Measurements from ENCODE around the gene GPC5. TPM values are rescaled to one million over a fixed set of nuclear protein-coding genes. Genes with fewer than 3 reads are reported as not detected.

GPC5 gene
- total and polyA plus RNA-seq, 2 donors: 0.25 to 0.28 TPM

DNA sequence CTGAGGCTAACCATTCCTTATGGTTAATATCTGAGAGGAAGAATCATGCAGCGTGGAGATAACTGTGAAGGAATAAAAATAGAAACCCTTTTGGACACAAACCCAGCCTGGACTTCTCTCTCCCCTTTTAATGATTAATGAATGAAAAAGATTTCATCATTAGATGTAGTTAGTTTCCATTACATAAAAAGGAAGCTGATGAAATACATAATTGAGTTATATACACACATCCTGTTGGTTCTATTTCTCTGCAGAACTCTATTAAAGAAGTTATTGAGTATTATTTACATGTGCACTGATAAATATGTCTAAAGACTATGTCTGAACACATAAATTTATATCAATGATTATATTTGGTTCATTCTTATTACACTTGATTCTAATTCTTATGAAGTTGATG lies 465.3 kb downstream of the GPC5 start:
- H3K9me3 ChIP-seq (ENCODE audit: control insufficient read depth in 2 of 2, insufficient read depth in 1 of 2, low read length in 1 of 2): no peaks in the 10 kb centered on the region
- no peaks in the 10 kb centered on the region for H3K36me3 ChIP-seq (ENCODE audit: control insufficient read depth in 2 of 2, insufficient read depth in 2 of 2, low read length in 1 of 2)
- no peaks in the 10 kb centered on the region for H3K4me1 ChIP-seq (ENCODE audit: control insufficient read depth in 2 of 2, insufficient read depth in 2 of 2, low read length in 2 of 2)
- WGBS: 91% methylated on average over 1 of the region's 1 CpG
- DNase-seq (ENCODE audit: low read depth in 6 of 9, low spot score in 9 of 9): no peak
- H3K27me3 ChIP-seq (ENCODE audit: control insufficient read depth in 2 of 2, insufficient read depth in 1 of 2, low read length in 1 of 2): no peaks in the 10 kb centered on the region
- no peak overlapping the region for H3K27ac ChIP-seq (ENCODE audit: low read depth in 1 of 2, low read length in 1 of 2)
- H3K4me3 ChIP-seq (ENCODE audit: low read length in 2 of 2): no peak overlapping the region

DNA sequence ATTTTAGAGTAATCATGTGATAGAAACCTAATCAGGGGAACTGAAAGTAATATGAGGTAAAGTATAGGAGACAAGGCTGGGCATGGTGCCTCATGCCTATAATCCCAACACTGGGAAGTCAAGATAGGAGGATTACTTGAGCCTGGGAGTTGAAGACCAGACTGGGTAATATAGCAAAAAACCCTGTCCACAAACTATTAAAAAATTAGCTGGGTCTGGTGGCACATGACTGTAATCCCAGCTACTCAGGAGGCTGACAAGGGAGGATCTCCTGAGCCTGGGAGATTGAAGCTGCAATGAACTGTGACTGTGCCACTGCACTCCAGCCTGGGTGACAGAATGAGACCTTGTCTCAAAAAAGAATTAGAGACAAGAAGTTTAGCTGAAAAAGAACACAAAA lies 469.9 kb downstream of the GPC5 start:
- Histone ChIP-seq H3K27ac (ENCODE audit: low read depth in 1 of 2, low read length in 1 of 2) (no peak overlapping the region), H3K4me3 (ENCODE audit: low read length in 2 of 2) (no peak overlapping the region), H3K9me3 (ENCODE audit: control insufficient read depth in 2 of 2, insufficient read depth in 1 of 2, low read length in 1 of 2) (no peaks in the 10 kb centered on the region), H3K4me1 (ENCODE audit: control insufficient read depth in 2 of 2, insufficient read depth in 2 of 2, low read length in 2 of 2) (no peaks in the 10 kb centered on the region), H3K27me3 (ENCODE audit: control insufficient read depth in 2 of 2, insufficient read depth in 1 of 2, low read length in 1 of 2) (no peaks in the 10 kb centered on the region), H3K36me3 (ENCODE audit: control insufficient read depth in 2 of 2, insufficient read depth in 2 of 2, low read length in 1 of 2) (no peaks in the 10 kb centered on the region)
- no peak for DNase-seq (ENCODE audit: low read depth in 6 of 9, low spot score in 9 of 9)

DNA sequence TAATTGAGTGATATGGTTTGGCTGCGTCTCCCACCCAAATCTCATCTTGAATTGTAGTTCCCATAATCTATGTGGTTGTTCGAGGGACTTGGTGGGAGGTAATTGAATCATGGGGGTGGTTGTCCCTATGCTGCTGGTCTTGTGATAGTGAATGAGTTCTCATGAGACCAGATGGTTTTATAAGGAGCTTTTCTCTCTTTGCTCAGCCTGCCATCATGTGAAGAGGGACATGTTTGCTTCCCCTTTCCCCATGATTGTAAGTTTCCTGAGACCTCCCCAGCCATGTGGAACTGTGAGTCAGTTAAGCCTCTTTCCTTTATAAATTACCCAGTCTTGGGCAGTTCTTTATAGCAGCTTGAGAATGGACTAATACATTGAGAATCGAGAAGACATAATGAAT lies 480.1 kb downstream of the GPC5 start:
- DNase-seq (ENCODE audit: low read depth in 6 of 9, low spot score in 9 of 9): no peak
- no peaks in the 10 kb centered on the region for H3K9me3 ChIP-seq (ENCODE audit: control insufficient read depth in 2 of 2, insufficient read depth in 1 of 2, low read length in 1 of 2)
- H3K4me1 ChIP-seq (ENCODE audit: control insufficient read depth in 2 of 2, insufficient read depth in 2 of 2, low read length in 2 of 2): no peaks in the 10 kb centered on the region
- H3K27me3 ChIP-seq (ENCODE audit: control insufficient read depth in 2 of 2, insufficient read depth in 1 of 2, low read length in 1 of 2): no peaks in the 10 kb centered on the region
- no peak overlapping the region for H3K27ac ChIP-seq (ENCODE audit: low read depth in 1 of 2, low read length in 1 of 2)
- no peak overlapping the region for H3K4me3 ChIP-seq (ENCODE audit: low read length in 2 of 2)
- WGBS: 91% methylated on average over 3 of the region's 3 CpGs
- H3K36me3 ChIP-seq (ENCODE audit: control insufficient read depth in 2 of 2, insufficient read depth in 2 of 2, low read length in 1 of 2): no peaks in the 10 kb centered on the region

DNA sequence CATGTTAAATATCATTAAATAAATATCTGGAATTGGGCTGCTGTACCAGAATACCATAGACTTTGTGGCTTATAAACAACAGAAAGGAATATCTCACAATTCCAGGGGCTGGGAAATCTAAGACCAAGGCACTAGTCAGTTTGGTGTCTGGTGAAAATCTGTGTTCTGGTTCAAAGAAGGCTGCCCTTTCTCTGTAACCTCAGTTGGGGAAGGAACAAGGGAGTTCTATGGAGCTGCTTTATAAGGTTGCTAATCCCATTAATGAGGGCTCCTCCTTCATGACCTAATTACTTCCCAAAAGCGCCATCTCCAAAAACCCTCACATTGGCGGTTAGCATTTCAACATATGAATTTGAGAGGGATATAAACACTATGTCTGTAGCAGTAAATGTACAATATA lies 480.9 kb downstream of the GPC5 start:
- no peaks in the 10 kb centered on the region for H3K9me3 ChIP-seq (ENCODE audit: control insufficient read depth in 2 of 2, insufficient read depth in 1 of 2, low read length in 1 of 2)
- H3K4me1 ChIP-seq (ENCODE audit: control insufficient read depth in 2 of 2, insufficient read depth in 2 of 2, low read length in 2 of 2): no peaks in the 10 kb centered on the region
- H3K27me3 ChIP-seq (ENCODE audit: control insufficient read depth in 2 of 2, insufficient read depth in 1 of 2, low read length in 1 of 2): no peaks in the 10 kb centered on the region
- DNase-seq (ENCODE audit: low read depth in 6 of 9, low spot score in 9 of 9): no peak
- WGBS: 97% methylated on average over 2 of the region's 2 CpGs
- H3K36me3 ChIP-seq (ENCODE audit: control insufficient read depth in 2 of 2, insufficient read depth in 2 of 2, low read length in 1 of 2): no peaks in the 10 kb centered on the region
- no peak overlapping the region for H3K27ac ChIP-seq (ENCODE audit: low read depth in 1 of 2, low read length in 1 of 2)
- no peak overlapping the region for H3K4me3 ChIP-seq (ENCODE audit: low read length in 2 of 2)

DNA sequence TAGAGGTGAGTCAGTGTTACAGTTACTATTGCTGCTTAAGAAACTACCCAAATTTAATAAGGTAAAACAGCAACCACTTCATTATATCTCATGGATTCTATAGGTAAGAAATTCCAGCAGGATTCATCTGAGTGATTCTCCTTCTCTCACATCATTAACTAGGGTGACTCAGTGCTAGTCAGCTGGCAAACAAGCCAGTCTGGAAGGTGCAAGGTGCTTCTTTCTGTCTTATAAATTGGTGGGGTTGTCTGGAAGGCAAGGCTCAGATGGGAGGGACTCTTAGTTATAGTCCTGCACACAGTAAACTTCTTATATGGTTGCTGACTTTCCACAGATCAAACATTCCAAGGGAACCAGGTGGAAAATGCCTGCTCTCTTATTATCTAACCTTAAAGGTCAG lies 484.5 kb downstream of the GPC5 start:
- no peaks in the 10 kb centered on the region for H3K27me3 ChIP-seq (ENCODE audit: control insufficient read depth in 2 of 2, insufficient read depth in 1 of 2, low read length in 1 of 2)
- no peak overlapping the region for H3K4me3 ChIP-seq (ENCODE audit: low read length in 2 of 2)
- no peak for DNase-seq (ENCODE audit: low read depth in 6 of 9, low spot score in 9 of 9)
- no peaks in the 10 kb centered on the region for H3K4me1 ChIP-seq (ENCODE audit: control insufficient read depth in 2 of 2, insufficient read depth in 2 of 2, low read length in 2 of 2)
- no peak overlapping the region for H3K27ac ChIP-seq (ENCODE audit: low read depth in 1 of 2, low read length in 1 of 2)
- no peaks in the 10 kb centered on the region for H3K9me3 ChIP-seq (ENCODE audit: control insufficient read depth in 2 of 2, insufficient read depth in 1 of 2, low read length in 1 of 2)
- H3K36me3 ChIP-seq (ENCODE audit: control insufficient read depth in 2 of 2, insufficient read depth in 2 of 2, low read length in 1 of 2): no peaks in the 10 kb centered on the region

DNA sequence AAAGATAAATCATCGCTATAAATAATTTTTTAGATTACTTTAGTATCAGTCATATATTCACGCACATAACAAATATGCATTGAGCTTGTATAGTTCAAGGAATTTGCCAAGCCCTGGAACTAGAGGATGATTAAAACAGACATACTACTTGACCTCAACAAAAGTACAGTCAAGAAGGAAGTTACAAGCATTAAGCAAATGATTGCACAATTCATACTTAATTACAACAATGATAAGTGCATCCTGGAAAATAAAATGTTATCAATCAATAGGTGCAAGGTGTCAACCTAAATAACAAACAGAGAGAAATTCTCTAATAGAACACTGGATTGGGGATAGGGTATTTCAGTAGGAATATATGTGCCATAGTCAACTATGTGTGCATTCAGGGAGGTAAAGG lies 491.2 kb downstream of the GPC5 start:
- no peak overlapping the region for H3K4me3 ChIP-seq (ENCODE audit: low read length in 2 of 2)
- no peaks in the 10 kb centered on the region for H3K27me3 ChIP-seq (ENCODE audit: control insufficient read depth in 2 of 2, insufficient read depth in 1 of 2, low read length in 1 of 2)
- no peaks in the 10 kb centered on the region for H3K9me3 ChIP-seq (ENCODE audit: control insufficient read depth in 2 of 2, insufficient read depth in 1 of 2, low read length in 1 of 2)
- DNase-seq (ENCODE audit: low read depth in 6 of 9, low spot score in 9 of 9): no peak
- no peaks in the 10 kb centered on the region for H3K36me3 ChIP-seq (ENCODE audit: control insufficient read depth in 2 of 2, insufficient read depth in 2 of 2, low read length in 1 of 2)
- H3K27ac ChIP-seq (ENCODE audit: low read depth in 1 of 2, low read length in 1 of 2): no peak overlapping the region
- over 99% methylated on average over 2 of the region's 2 CpGs for WGBS
- no peaks in the 10 kb centered on the region for H3K4me1 ChIP-seq (ENCODE audit: control insufficient read depth in 2 of 2, insufficient read depth in 2 of 2, low read length in 2 of 2)

DNA sequence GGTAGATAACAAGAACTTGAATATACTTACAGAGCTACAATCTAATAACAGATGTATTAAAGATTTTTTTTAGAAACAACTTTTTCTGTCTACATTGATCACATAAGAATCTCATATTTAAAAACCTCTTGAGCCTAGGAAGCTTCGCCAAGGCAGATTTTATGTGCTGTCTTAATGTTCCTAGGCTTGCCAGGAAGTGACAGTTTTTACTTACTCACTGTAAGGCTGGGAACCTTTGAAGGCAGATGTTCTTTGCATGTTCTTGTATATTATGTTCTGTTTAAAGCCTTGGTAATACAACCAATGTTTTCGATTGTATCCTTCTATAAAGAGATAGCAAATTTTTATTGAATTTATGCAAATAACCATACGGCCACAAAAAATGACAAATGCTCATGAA lies 492.7 kb downstream of the GPC5 start:
- WGBS: 46% methylated on average over 3 of the region's 3 CpGs
- peak in 2 of 9 donors; percentile 0 to 19 for DNase-seq (ENCODE audit: low read depth in 6 of 9, low spot score in 9 of 9)

DNA sequence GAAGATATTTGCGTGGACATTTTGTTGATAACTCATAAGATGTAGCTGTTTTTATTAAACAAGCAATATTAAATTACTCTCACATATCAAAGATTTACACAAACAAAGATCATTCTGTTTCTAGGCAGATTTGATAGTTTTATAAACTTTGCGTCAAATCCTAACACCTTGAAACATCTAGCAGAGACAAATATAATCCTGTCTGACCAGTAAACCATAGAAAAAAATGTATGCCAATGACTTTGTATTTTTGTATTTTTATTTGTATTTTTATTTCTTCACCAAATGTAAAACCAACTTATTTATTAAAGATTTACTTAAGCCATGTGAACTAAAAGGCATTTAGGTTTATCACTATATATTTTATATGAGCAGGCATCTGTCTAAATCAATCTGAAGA lies 494.6 kb downstream of the GPC5 start:
- DNase-seq (ENCODE audit: low read depth in 6 of 9, low spot score in 9 of 9): no peak
- H3K36me3 ChIP-seq (ENCODE audit: control insufficient read depth in 2 of 2, insufficient read depth in 2 of 2, low read length in 1 of 2): no peaks in the 10 kb centered on the region
- no peaks in the 10 kb centered on the region for H3K9me3 ChIP-seq (ENCODE audit: control insufficient read depth in 2 of 2, insufficient read depth in 1 of 2, low read length in 1 of 2)
- H3K27ac ChIP-seq (ENCODE audit: low read depth in 1 of 2, low read length in 1 of 2): no peak overlapping the region
- WGBS: 97% methylated on average over 2 of the region's 2 CpGs
- no peaks in the 10 kb centered on the region for H3K4me1 ChIP-seq (ENCODE audit: control insufficient read depth in 2 of 2, insufficient read depth in 2 of 2, low read length in 2 of 2)
- H3K4me3 ChIP-seq (ENCODE audit: low read length in 2 of 2): no peak overlapping the region
- no peaks in the 10 kb centered on the region for H3K27me3 ChIP-seq (ENCODE audit: control insufficient read depth in 2 of 2, insufficient read depth in 1 of 2, low read length in 1 of 2)

More for the DNA sequence above, 492.7 kb downstream of the GPC5 start:
- Histone ChIP-seq H3K9me3 (ENCODE audit: control insufficient read depth in 2 of 2, insufficient read depth in 1 of 2, low read length in 1 of 2) (no peaks in the 10 kb centered on the region), H3K4me3 (ENCODE audit: low read length in 2 of 2) (no peak overlapping the region), H3K4me1 (ENCODE audit: control insufficient read depth in 2 of 2, insufficient read depth in 2 of 2, low read length in 2 of 2) (no peaks in the 10 kb centered on the region), H3K36me3 (ENCODE audit: control insufficient read depth in 2 of 2, insufficient read depth in 2 of 2, low read length in 1 of 2) (no peaks in the 10 kb centered on the region), H3K27me3 (ENCODE audit: control insufficient read depth in 2 of 2, insufficient read depth in 1 of 2, low read length in 1 of 2) (no peaks in the 10 kb centered on the region), H3K27ac (ENCODE audit: low read depth in 1 of 2, low read length in 1 of 2) (no peak overlapping the region)

DNA sequence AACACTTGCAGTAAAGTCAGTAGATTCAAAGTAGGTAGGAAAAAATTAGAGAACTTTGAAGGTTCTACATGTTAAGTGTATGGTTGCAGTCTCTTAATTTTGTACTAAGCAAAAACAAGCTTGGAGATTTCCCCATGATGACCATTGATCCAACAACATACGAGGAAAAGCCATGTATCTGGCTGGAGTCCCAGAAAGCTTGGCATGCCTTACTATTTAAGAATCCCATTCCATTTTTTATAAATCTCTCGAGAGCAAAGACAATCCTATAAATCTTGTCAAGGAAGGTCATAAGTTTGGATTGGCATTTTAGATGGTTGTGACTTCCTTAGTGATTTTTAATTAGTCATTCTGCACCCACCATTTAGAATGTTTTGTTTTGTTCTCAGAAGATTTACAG lies 495.9 kb downstream of the GPC5 start:
- Histone ChIP-seq H3K27me3 (ENCODE audit: control insufficient read depth in 2 of 2, insufficient read depth in 1 of 2, low read length in 1 of 2) (no peaks in the 10 kb centered on the region), H3K36me3 (ENCODE audit: control insufficient read depth in 2 of 2, insufficient read depth in 2 of 2, low read length in 1 of 2) (no peaks in the 10 kb centered on the region), H3K9me3 (ENCODE audit: control insufficient read depth in 2 of 2, insufficient read depth in 1 of 2, low read length in 1 of 2) (no peaks in the 10 kb centered on the region), H3K4me3 (ENCODE audit: low read length in 2 of 2) (no peak overlapping the region), H3K4me1 (ENCODE audit: control insufficient read depth in 2 of 2, insufficient read depth in 2 of 2, low read length in 2 of 2) (no peaks in the 10 kb centered on the region), H3K27ac (ENCODE audit: low read depth in 1 of 2, low read length in 1 of 2) (no peak overlapping the region)
- 83% methylated on average over 2 of the region's 2 CpGs for WGBS
- DNase-seq (ENCODE audit: low read depth in 6 of 9, low spot score in 9 of 9): no peak

DNA sequence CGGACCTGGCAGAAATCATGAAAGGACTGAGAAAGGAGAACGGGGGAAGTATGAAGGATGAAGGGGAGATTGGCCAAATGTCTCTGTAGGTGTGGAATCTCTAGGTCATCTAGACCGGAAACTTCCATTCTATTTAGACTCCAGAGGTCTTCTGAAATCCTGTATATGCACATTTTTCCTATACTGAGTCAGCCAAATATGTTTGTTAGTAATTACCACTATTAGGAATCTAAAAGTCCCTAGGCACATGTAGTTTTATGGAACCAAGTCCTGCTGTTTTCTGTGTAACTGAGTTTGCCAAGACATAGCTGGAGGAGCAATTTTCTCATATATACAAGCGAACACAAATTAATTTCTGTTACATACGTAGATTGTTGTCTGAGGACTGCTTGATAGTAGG lies 498.1 kb downstream of the GPC5 start:
- Histone ChIP-seq H3K27ac (ENCODE audit: low read depth in 1 of 2, low read length in 1 of 2) (no peak overlapping the region), H3K4me3 (ENCODE audit: low read length in 2 of 2) (no peak overlapping the region), H3K36me3 (ENCODE audit: control insufficient read depth in 2 of 2, insufficient read depth in 2 of 2, low read length in 1 of 2) (no peaks in the 10 kb centered on the region), H3K9me3 (ENCODE audit: control insufficient read depth in 2 of 2, insufficient read depth in 1 of 2, low read length in 1 of 2) (no peaks in the 10 kb centered on the region), H3K4me1 (ENCODE audit: control insufficient read depth in 2 of 2, insufficient read depth in 2 of 2, low read length in 2 of 2) (no peaks in the 10 kb centered on the region), H3K27me3 (ENCODE audit: control insufficient read depth in 2 of 2, insufficient read depth in 1 of 2, low read length in 1 of 2) (no peaks in the 10 kb centered on the region)
- WGBS: 87% methylated on average over 5 of the region's 5 CpGs
- no peak for DNase-seq (ENCODE audit: low read depth in 6 of 9, low spot score in 9 of 9)

Data from thymus (tissue), 11 donors.